ENCODE results near the gene TRIM44.
"Not testable (repeated sequence)": the region's sequence is repeated elsewhere in the genome, so short reads cannot be mapped to it uniquely, and the experiment has no call there.

Gene TRIM44

GRCh38 chr11:35641171-35641897 is 21.2 kb upstream of the TRIM44 start:
- Histone ChIP-seq H3K9ac (ENCODE audit: low read length) (no peak overlapping the region), H3K4me3 (ENCODE audit: low read length) (no peak overlapping the region), H3K27me3 (ENCODE audit: control insufficient read depth, insufficient read depth, low read length) (no peaks in the 10 kb centered on the region), H3K27ac (ENCODE audit: low read depth, low read length) (no peak overlapping the region), H3K36me3 (ENCODE audit: control insufficient read depth, insufficient read depth, low read length) (no peaks in the 10 kb centered on the region), H3K4me1 (ENCODE audit: control insufficient read depth, insufficient read depth, low read length) (no peaks in the 10 kb centered on the region)

GRCh38 chr11:35641964-35642363 is 20.6 kb upstream of the TRIM44 start:
- Histone ChIP-seq H3K9ac (ENCODE audit: low read length) (no peak overlapping the region), H3K27me3 (ENCODE audit: control insufficient read depth, insufficient read depth, low read length) (no peaks in the 10 kb centered on the region), H3K36me3 (ENCODE audit: control insufficient read depth, insufficient read depth, low read length) (no peaks in the 10 kb centered on the region), H3K4me1 (ENCODE audit: control insufficient read depth, insufficient read depth, low read length) (no peaks in the 10 kb centered on the region), H3K4me3 (ENCODE audit: low read length) (no peak overlapping the region), H3K27ac (ENCODE audit: low read depth, low read length) (no peak overlapping the region)

DNA sequence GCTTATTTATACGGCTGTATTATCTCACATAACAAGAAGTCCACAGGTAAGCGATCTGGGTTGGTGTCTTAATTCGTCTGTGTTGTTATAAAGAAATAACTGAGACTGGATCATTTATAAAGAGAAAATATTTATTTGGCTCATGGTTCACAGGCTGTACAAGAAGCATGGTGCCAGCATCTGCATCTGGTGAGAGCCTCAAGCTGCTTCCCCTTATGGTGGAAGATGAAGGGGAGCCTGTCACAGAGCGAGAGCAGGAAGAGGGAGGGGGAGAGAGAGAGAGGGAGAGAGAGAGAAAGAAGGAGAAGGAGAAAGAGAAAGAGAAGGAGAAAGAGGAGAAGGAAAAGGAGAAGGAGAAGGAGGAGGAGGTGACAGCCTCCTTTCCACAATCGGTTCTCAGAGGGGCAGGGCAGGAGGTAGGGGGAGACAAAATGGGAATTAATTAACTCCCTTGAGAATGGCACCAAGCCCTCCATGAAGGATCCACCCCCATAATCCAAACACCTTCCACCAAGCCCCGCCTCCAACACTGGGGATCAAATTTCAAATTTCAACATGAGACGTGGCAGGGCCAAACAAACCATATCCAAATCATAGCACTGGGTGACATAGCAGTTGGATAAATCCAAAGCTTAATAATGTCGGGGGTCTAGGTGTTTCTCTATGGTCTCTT is 15.0 kb upstream of the TRIM44 start:
- no peaks in the 10 kb centered on the region for H3K27me3 ChIP-seq (ENCODE audit: control insufficient read depth, insufficient read depth, low read length)
- no peak overlapping the region for H3K9ac ChIP-seq (ENCODE audit: low read length)
- H3K4me3 ChIP-seq (ENCODE audit: low read length): no peak overlapping the region
- no peaks in the 10 kb centered on the region for H3K36me3 ChIP-seq (ENCODE audit: control insufficient read depth, insufficient read depth, low read length)
- H3K4me1 ChIP-seq (ENCODE audit: control insufficient read depth, insufficient read depth, low read length): no peaks in the 10 kb centered on the region
- no peak overlapping the region for H3K27ac ChIP-seq (ENCODE audit: low read depth, low read length)

DNA sequence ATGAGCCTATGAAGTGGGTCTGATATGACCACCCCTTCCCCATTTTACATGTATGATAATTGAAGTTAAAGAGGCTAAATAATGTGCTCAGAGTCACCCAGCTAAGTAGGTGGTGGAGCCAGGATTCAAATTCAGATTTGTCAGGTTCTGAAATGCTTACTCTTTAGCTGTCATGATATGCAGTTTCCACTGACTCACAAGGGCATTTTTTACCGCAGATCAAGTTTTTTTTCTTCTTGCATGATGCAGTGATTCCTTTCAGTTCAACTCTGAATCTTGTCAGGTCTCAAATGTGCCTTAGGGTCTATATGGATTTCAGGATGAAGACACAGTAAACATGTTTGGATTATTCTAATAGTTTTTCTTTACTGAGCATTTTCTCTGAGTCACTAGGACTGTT is 12.6 kb upstream of the TRIM44 start:
- no peak overlapping the region for H3K9ac ChIP-seq (ENCODE audit: low read length)
- no peak overlapping the region for H3K27ac ChIP-seq (ENCODE audit: low read depth, low read length)
- no peaks in the 10 kb centered on the region for H3K27me3 ChIP-seq (ENCODE audit: control insufficient read depth, insufficient read depth, low read length)
- no peaks in the 10 kb centered on the region for H3K36me3 ChIP-seq (ENCODE audit: control insufficient read depth, insufficient read depth, low read length)
- no peaks in the 10 kb centered on the region for H3K4me1 ChIP-seq (ENCODE audit: control insufficient read depth, insufficient read depth, low read length)
- no peak overlapping the region for H3K4me3 ChIP-seq (ENCODE audit: low read length)

DNA sequence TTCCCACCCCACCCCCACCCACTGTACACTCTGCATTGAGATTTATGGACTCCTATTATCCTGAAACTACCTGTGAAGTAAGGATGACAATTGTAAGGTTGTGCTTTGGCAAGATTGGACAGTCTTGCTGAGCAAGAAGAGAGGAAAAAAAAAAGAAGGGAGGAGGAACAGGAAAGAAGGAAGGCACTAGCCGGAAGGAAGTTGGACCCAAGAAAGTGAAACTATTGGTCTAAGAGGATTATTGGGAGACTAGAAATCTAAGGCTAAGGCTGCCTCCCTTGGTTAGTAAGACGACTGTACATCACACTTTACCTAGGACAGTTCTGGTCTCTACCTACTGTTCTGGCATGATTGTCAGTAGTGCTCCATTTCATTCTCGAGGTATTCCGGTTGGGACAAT is 12.1 kb upstream of the TRIM44 start:
- no peaks in the 10 kb centered on the region for H3K27me3 ChIP-seq (ENCODE audit: control insufficient read depth, insufficient read depth, low read length)
- no peak overlapping the region for H3K9ac ChIP-seq (ENCODE audit: low read length)
- H3K4me3 ChIP-seq (ENCODE audit: low read length): no peak overlapping the region
- H3K4me1 ChIP-seq (ENCODE audit: control insufficient read depth, insufficient read depth, low read length): no peaks in the 10 kb centered on the region
- no peak overlapping the region for H3K27ac ChIP-seq (ENCODE audit: low read depth, low read length)
- no peaks in the 10 kb centered on the region for H3K36me3 ChIP-seq (ENCODE audit: control insufficient read depth, insufficient read depth, low read length)

DNA sequence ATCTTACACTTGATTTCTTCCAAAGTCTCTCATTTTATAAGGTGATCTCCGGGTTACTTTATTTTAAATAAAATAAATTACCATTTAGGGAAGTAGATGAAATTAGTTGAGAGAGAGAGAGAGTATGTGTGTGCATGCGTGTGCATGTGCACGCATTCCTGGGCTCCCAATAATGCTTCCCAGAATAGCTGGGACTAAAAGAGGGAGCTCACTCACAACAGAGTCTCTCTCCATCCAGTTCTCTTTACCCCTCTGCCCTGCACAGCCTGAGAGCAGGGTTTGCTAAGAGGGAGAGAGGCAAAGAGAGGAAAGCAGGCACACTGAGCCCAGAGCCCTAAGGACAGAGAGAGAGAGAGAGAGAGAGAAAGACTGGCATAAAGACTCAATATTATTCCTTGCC is 11.3 kb upstream of the TRIM44 start:
- no peaks in the 10 kb centered on the region for H3K4me1 ChIP-seq (ENCODE audit: control insufficient read depth, insufficient read depth, low read length)
- H3K27ac ChIP-seq (ENCODE audit: low read depth, low read length): no peak overlapping the region
- H3K4me3 ChIP-seq (ENCODE audit: low read length): no peak overlapping the region
- H3K27me3 ChIP-seq (ENCODE audit: control insufficient read depth, insufficient read depth, low read length): no peaks in the 10 kb centered on the region
- H3K36me3 ChIP-seq (ENCODE audit: control insufficient read depth, insufficient read depth, low read length): no peaks in the 10 kb centered on the region
- no peak overlapping the region for H3K9ac ChIP-seq (ENCODE audit: low read length)

DNA sequence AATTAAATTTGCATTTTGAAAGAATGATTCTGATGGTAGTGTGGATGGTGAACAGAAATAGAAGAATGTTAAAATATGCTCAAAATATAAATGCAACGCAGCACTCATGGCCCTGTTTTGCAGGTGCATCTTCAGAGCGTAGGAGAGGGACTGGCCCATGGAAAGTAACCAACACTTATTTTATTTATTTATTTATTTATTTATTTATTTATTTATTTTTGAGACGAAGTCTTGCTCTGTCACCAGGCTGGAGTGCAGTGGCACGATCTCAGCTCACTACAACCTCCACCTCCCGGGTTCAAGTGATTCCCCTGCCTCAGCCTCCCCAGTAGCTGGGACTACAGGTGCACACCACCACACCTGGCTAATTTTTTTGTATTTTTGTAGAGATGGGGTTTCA is 9.8 kb upstream of the TRIM44 start:
- not testable (repeated sequence) for H3K27ac ChIP-seq (ENCODE audit: low read depth, low read length); H3K4me1 ChIP-seq (ENCODE audit: control insufficient read depth, insufficient read depth, low read length); H3K4me3 ChIP-seq (ENCODE audit: low read length); H3K27me3 ChIP-seq (ENCODE audit: control insufficient read depth, insufficient read depth, low read length); H3K9ac ChIP-seq (ENCODE audit: low read length); H3K36me3 ChIP-seq (ENCODE audit: control insufficient read depth, insufficient read depth, low read length)

DNA sequence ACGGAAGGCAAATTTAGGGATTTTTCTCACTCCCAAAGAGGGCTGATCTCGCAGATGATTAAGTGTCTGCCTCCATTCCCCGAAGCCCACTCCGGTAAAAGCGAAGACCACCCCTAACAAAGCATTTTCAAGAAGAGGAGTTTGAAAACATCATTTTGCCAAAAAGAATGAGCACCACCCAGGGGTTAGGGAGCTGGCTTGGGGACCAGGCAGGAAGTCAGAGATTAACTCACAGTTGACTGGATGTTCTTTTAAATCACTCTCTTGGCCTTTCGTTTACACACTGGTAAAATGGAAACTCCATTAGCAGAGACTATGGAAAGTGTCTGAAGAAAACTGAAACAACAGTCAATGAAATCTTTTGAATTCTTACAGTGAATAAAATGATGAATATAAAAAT is 7.9 kb upstream of the TRIM44 start:
- no peak overlapping the region for H3K9ac ChIP-seq (ENCODE audit: low read length)
- H3K27me3 ChIP-seq (ENCODE audit: control insufficient read depth, insufficient read depth, low read length): no peaks in the 10 kb centered on the region
- H3K4me1 ChIP-seq (ENCODE audit: control insufficient read depth, insufficient read depth, low read length): no peaks in the 10 kb centered on the region
- no peak overlapping the region for H3K27ac ChIP-seq (ENCODE audit: low read depth, low read length)
- no peak overlapping the region for H3K4me3 ChIP-seq (ENCODE audit: low read length)
- no peaks in the 10 kb centered on the region for H3K36me3 ChIP-seq (ENCODE audit: control insufficient read depth, insufficient read depth, low read length)

- no peak overlapping the region for H3K9ac ChIP-seq (ENCODE audit: low read length)
- H3K4me1 ChIP-seq (ENCODE audit: control insufficient read depth, insufficient read depth, low read length): no peaks in the 10 kb centered on the region
- H3K27ac ChIP-seq (ENCODE audit: low read depth, low read length): no peak overlapping the region
- H3K27me3 ChIP-seq (ENCODE audit: control insufficient read depth, insufficient read depth, low read length): no peaks in the 10 kb centered on the region
- H3K36me3 ChIP-seq (ENCODE audit: control insufficient read depth, insufficient read depth, low read length): no peaks in the 10 kb centered on the region
- no peak overlapping the region for H3K4me3 ChIP-seq (ENCODE audit: low read length)
Measured at GRCh38 chr11:35655254-35655653, 7.3 kb upstream of the TRIM44 start.

GRCh38 chr11:35655856-35656255 is 6.7 kb upstream of the TRIM44 start:
- H3K36me3 ChIP-seq (ENCODE audit: control insufficient read depth, insufficient read depth, low read length): no peaks in the 10 kb centered on the region
- no peak overlapping the region for H3K4me3 ChIP-seq (ENCODE audit: low read length)
- no peak overlapping the region for H3K9ac ChIP-seq (ENCODE audit: low read length)
- H3K27ac ChIP-seq (ENCODE audit: low read depth, low read length): no peak overlapping the region
- H3K4me1 ChIP-seq (ENCODE audit: control insufficient read depth, insufficient read depth, low read length): no peaks in the 10 kb centered on the region
- no peaks in the 10 kb centered on the region for H3K27me3 ChIP-seq (ENCODE audit: control insufficient read depth, insufficient read depth, low read length)

DNA sequence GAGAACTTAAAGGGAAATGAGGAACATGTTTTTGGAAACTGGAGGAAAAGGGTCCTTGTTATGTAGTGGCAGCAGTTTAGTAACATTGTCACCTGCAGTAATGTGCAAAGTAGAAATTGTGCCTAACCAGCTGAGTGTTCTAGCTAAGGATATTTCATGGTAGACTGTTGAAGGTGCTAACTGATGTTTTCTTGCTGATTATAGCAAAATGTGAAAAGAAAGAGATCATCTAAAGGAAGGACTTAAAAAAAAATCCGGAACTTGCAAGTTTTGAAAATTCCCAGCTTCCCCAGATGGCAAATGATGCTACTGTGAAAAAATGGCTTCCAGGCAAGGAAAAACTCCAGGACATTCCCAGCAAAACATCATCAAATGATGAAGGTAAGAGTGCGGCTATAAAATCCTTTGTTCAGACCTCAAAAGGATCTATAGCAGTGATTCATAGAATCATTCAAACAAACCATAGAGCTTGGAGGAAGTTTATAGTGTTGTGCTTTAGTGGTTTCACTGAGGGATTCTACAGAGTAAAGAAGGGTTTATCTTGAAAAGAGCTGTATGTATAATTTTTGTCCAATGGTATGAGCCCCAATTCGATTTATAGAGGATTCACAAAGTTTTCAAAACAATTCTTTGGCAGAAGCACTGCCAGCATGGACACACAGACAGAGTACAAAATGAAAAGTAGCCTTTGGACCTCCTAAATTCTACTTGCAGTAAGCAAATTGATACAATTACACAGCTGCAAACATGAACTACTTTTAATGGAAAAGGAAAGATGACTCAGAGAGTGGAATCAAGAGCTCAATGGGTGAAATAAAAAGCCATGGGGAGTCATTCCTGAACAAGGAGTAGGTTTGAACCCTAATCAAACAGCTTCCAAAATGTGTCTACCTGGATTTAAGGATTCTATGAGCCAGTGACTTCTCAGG is 4.3 kb upstream of the TRIM44 start:
- no peak overlapping the region for H3K9ac ChIP-seq (ENCODE audit: low read length)
- no peaks in the 10 kb centered on the region for H3K27me3 ChIP-seq (ENCODE audit: control insufficient read depth, insufficient read depth, low read length)
- H3K36me3 ChIP-seq (ENCODE audit: control insufficient read depth, insufficient read depth, low read length): no peaks in the 10 kb centered on the region
- H3K4me3 ChIP-seq (ENCODE audit: low read length): no peak overlapping the region
- no peaks in the 10 kb centered on the region for H3K4me1 ChIP-seq (ENCODE audit: control insufficient read depth, insufficient read depth, low read length)
- no peak overlapping the region for H3K27ac ChIP-seq (ENCODE audit: low read depth, low read length)

DNA sequence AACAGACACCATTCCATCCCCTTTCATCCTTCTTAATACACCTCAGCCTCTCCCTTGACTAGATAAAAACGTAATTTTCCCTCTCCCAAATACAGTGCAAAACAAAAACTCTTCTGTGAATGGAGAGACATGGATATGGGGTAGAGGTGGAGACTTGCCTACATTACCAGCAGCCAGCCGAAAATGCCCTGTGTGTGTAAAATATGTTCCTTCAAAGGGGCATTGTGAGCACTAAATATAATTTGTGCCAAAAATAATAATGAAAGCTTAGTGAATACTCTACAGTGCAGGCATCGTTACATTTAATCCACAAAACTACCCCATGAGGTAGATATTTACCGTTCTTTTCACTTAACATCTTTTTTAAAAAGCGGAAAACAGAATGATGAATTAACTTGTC is 1.0 kb upstream of the TRIM44 start:
- Histone ChIP-seq H3K9ac (ENCODE audit: low read length) (no peak overlapping the region), H3K4me3 (ENCODE audit: low read length) (peak overlapping the region; percentile 99), H3K4me1 (ENCODE audit: control insufficient read depth, insufficient read depth, low read length) (peaks cover 6% of the 10 kb centered on the region), H3K27me3 (ENCODE audit: control insufficient read depth, insufficient read depth, low read length) (no peaks in the 10 kb centered on the region), H3K36me3 (ENCODE audit: control insufficient read depth, insufficient read depth, low read length) (no peaks in the 10 kb centered on the region), H3K27ac (ENCODE audit: low read depth, low read length) (peak overlapping the region; percentile 89)
